B cell (primary cell): ENCODE results near the gene ARHGAP33.

Source experiments
- CTCF ChIP-seq: fragments of 200-600 bp; IDR thresholded peaks from one replicate; pipeline ENCODE4 v1.8.0; 2022; ENCODE audit warnings: antibody characterized with exemption, mild to moderate bottlenecking
- EZH2 ChIP-seq: IDR thresholded peaks from 2 replicates; pipeline ENCODE4 v1.6.1; 2012; ENCODE audit warnings: borderline replicate concordance, low read depth, mild to moderate bottlenecking, moderate library complexity, low read length; ENCODE audit not compliant: insufficient read depth, poor library complexity, severe bottlenecking

DNA sequence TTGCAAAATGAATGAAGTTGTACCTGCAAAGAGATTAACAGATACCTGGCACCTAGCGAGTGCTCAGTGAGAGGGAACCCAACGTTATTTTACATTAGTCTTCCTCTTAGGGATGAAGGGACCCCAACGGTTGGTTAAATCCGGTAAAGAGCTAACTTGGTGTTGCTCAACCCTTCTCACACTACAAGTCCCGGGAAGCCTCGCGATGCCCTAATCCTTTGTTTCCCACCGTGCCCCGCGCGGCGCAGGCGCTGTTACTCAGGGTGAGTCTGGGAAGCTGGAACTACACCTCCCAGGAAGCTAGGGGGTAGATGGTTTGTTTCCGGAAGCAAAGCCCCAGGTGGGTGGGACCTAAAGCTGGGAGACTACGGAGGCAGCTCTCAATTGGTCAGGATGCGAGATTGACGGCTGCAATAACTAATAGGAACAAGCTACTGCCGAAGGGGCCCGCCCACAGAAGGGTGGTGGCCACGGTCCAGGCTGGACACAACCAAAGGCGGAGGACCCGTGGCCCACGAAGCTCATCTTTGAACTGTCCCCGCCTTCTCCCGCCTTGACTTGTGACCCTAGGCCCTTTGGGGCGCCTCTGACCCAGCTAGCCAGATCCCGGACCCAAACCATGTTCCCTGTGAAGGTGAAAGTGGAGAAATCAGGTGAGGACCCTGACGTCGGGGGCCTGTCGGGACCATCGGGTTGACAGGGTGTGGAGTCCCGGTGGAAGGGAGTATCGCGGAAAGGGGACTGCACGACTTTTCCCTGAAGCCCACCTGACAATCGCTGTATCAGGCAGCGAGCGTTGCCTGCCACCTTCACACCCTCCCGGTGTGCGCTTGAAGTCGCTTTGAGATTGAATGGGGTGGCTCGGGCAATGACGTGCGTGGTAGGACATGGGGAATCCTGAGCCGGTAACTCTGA, 27.0 kb upstream of the ARHGAP33 start, which contains the start of gene LIN37:
- TF ChIP-seq CTCF (no peak), EZH2 (no peak)
